H1 (cell line): ENCODE measurements around the gene VCX2. TPM values are rescaled to one million over a fixed set of nuclear protein-coding genes. Genes with fewer than 3 reads are reported as not detected.

Experiments used
- CTCF ChIA-PET: fragments of 300-600 bp; sonication (Branson Sonifier 250); formaldehyde crosslinking; loops from one replicate; lab custom pipeline; 2021; ENCODE audit not compliant: partially characterized antibody; lab: Charles Lee
- POLR2A ChIA-PET: fragments of 300-600 bp; sonication (Branson Sonifier 250); formaldehyde crosslinking; loops from one replicate; lab custom pipeline; 2021; ENCODE audit warnings: inconsistent platforms; ENCODE audit not compliant: partially characterized antibody; lab: Charles Lee
- DNase-seq, 2 experiments: peaks; one replicate each; pipeline versions ENCODE4 v3.0.0 to v3.0.0-alpha.2; 2010 to 2022; ENCODE audit warnings: low spot score in 2 of 2, low read depth in 1 of 2, mixed read lengths in 1 of 2
- FAIRE-seq: peaks from 2 replicates; lab custom pipeline; 2011; peaks lifted over from hg19 to GRCh38; lab: Jason Lieb, UNC
- H2AFZ ChIP-seq: 2 replicates; pipeline ENCODE4 v1.8.1; 2012; ENCODE audit warnings: low read length, inconsistent platforms
- H2AK5ac ChIP-seq: 2 replicates; pipeline ENCODE4 v1.6.1; 2013; ENCODE audit warnings: low read depth, low read length
- H2BK120ac ChIP-seq: replicated peaks from 2 replicates; pipeline ENCODE3; 2013; ENCODE audit warnings: low read depth, low read length, inconsistent platforms
- H2BK12ac ChIP-seq: 2 replicates; pipeline ENCODE4 v1.6.1; 2013; ENCODE audit warnings: low read depth, low read length
- H2BK15ac ChIP-seq: 2 replicates; pipeline ENCODE4 v1.6.1; 2013; ENCODE audit warnings: low read length
- H2BK20ac ChIP-seq: 2 replicates; pipeline ENCODE4 v1.6.1; 2013; ENCODE audit warnings: low read length
- H2BK5ac ChIP-seq: 2 replicates; pipeline ENCODE4 v1.6.1; 2013; ENCODE audit warnings: low read depth, low read length
- H3K14ac ChIP-seq: 2 replicates; pipeline ENCODE4 v1.6.1; 2013; ENCODE audit warnings: inconsistent platforms; ENCODE audit not compliant: insufficient read length
- H3K18ac ChIP-seq: 2 replicates; pipeline ENCODE4 v1.6.1; 2013; ENCODE audit warnings: low read length; ENCODE audit errors: extremely low read depth
- H3K23ac ChIP-seq: 2 replicates; pipeline ENCODE4 v1.6.1; 2013; ENCODE audit warnings: inconsistent platforms; ENCODE audit not compliant: insufficient read length
- H3K23me2 ChIP-seq: 2 replicates; pipeline ENCODE4 v1.6.1; 2013; ENCODE audit warnings: low read depth, low read length
- H3K27ac ChIP-seq: 2 replicates; pipeline ENCODE4 v1.6.1; 2011; ENCODE audit warnings: low read depth, low read length, inconsistent platforms
- H3K27me3 ChIP-seq, 4 experiments: replicated peaks in 1 of 4; 1 replicate in 1 of 4; 2 replicates in 3 of 4; pipeline versions ENCODE4 v1.6.1 to v1.8.1; 2011 to 2013; ENCODE audit warnings: low read length in 3 of 4, mild to moderate bottlenecking in 3 of 4, inconsistent platforms in 2 of 4, mixed read lengths in 2 of 4, moderate library complexity in 1 of 4; ENCODE audit not compliant: control insufficient read depth in 3 of 4, insufficient read depth in 3 of 4; ENCODE audit errors: extremely low read depth in 1 of 4
- H3K36me3 ChIP-seq, 4 experiments: 2 replicates each; pipeline versions ENCODE4 v1.6.1 to v1.8.1; 2011 to 2013; ENCODE audit warnings: mild to moderate bottlenecking in 4 of 4, low read length in 3 of 4, moderate library complexity in 2 of 4, control low read depth in 1 of 4, inconsistent platforms in 1 of 4; ENCODE audit not compliant: insufficient read depth in 4 of 4, control insufficient read depth in 2 of 4
- H3K4ac ChIP-seq: replicated peaks from 2 replicates; pipeline ENCODE3; 2013; ENCODE audit warnings: low read length, low read depth, mixed read lengths, inconsistent platforms; ENCODE audit not compliant: insufficient read length
- H3K4me1 ChIP-seq, 4 experiments: replicated peaks in 1 of 4; 1 replicate in 1 of 4; 2 replicates in 3 of 4; pipeline versions ENCODE4 v1.6.1 to v1.8.1; 2011 to 2013; ENCODE audit warnings: low read length in 3 of 4, inconsistent platforms in 2 of 4, mixed read lengths in 1 of 4; ENCODE audit not compliant: insufficient read depth in 4 of 4, control insufficient read depth in 3 of 4
- H3K4me2 ChIP-seq, 2 experiments: 2 replicates each; pipeline versions ENCODE4 v1.6.1 to v1.8.1; 2011 to 2013; ENCODE audit warnings: low read depth in 2 of 2, low read length in 2 of 2, control low read depth in 1 of 2, inconsistent platforms in 1 of 2, mild to moderate bottlenecking in 1 of 2; ENCODE audit not compliant: insufficient read depth in 1 of 2
- H3K4me3 ChIP-seq, 4 experiments: fragments of 200-600, 300-600 bp in 1 of 4; sonication (generic), shearing (Covaris generic), sonication (Bioruptor Twin) in 1 of 4; 2 replicates each; pipeline versions ENCODE4 v1.5.1 to v1.8.1; 2011 to 2016; ENCODE audit warnings: low read length in 4 of 4, low read depth in 3 of 4, control low read depth in 2 of 4, inconsistent platforms in 2 of 4, mild to moderate bottlenecking in 2 of 4, mixed read lengths in 1 of 4, moderate library complexity in 1 of 4; ENCODE audit not compliant: insufficient read depth in 2 of 4; ENCODE audit errors: extremely low read depth in 1 of 4
- H3K56ac ChIP-seq: replicated peaks from 2 replicates; pipeline ENCODE3; 2013; ENCODE audit warnings: low read depth, mild to moderate bottlenecking, mixed read lengths, low read length, inconsistent platforms; ENCODE audit not compliant: insufficient read length
- H3K79me1 ChIP-seq: 2 replicates; pipeline ENCODE4 v1.6.1; 2013; ENCODE audit warnings: low read depth, low read length, control low read depth
- H3K79me2 ChIP-seq, 2 experiments: 2 replicates each; pipeline versions ENCODE4 v1.6.1 to v1.8.1; 2012 to 2013; ENCODE audit warnings: low read length in 2 of 2, mild to moderate bottlenecking in 2 of 2, inconsistent platforms in 1 of 2; ENCODE audit not compliant: insufficient read depth in 2 of 2, control insufficient read depth in 1 of 2
- H3K9ac ChIP-seq, 4 experiments: replicated peaks in 1 of 4; 1 replicate in 1 of 4; 2 replicates in 3 of 4; pipeline versions ENCODE4 v1.6.1 to v1.8.1; 2011 to 2013; ENCODE audit warnings: low read depth in 3 of 4, low read length in 3 of 4, control low read depth in 2 of 4, mild to moderate bottlenecking in 2 of 4, moderate library complexity in 2 of 4, inconsistent platforms in 1 of 4; ENCODE audit errors: extremely low read depth in 1 of 4
- H3K9me3 ChIP-seq, 2 experiments: 2 replicates each; pipeline versions ENCODE4 v1.6.1 to v1.8.1; 2012 to 2013; ENCODE audit warnings: mild to moderate bottlenecking in 2 of 2, moderate library complexity in 2 of 2, control low read depth in 1 of 2, inconsistent platforms in 1 of 2, low read depth in 1 of 2, low read length in 1 of 2, mixed read lengths in 1 of 2; ENCODE audit not compliant: insufficient read depth in 2 of 2
- H4K20me1 ChIP-seq, 2 experiments: replicated peaks in 1 of 2; 2 replicates each; pipeline versions ENCODE3 to v1.8.1; 2011 to 2013; ENCODE audit warnings: inconsistent platforms in 2 of 2, low read length in 2 of 2, mild to moderate bottlenecking in 1 of 2; ENCODE audit not compliant: insufficient read depth in 2 of 2, control insufficient read depth in 1 of 2
- H4K5ac ChIP-seq: 2 replicates; pipeline ENCODE4 v1.6.1; 2013; ENCODE audit warnings: low read length, low read depth, mixed read lengths, inconsistent platforms; ENCODE audit not compliant: insufficient read length
- H4K8ac ChIP-seq: 2 replicates; pipeline ENCODE4 v1.8.0; 2013; ENCODE audit warnings: mild to moderate bottlenecking, moderate library complexity, low read length, inconsistent platforms; ENCODE audit not compliant: insufficient read depth; ENCODE audit errors: extremely low read depth
- H4K91ac ChIP-seq: replicated peaks from 2 replicates; pipeline ENCODE3; 2013; ENCODE audit warnings: low read length, mixed read lengths, inconsistent platforms; ENCODE audit not compliant: insufficient read length
- CBX5 ChIP-seq: fragments of 300-800, 300-1000 bp; sonication (generic); IDR thresholded peaks from 2 replicates; pipeline ENCODE4 v1.7.1; 2016; ENCODE audit warnings: antibody characterized with exemption, low read length, low read depth
- CTBP2 ChIP-seq: IDR thresholded peaks from 2 replicates; pipeline ENCODE4 v1.7.0; 2011; ENCODE audit warnings: borderline replicate concordance, mild to moderate bottlenecking, moderate library complexity, mixed read lengths, low read length; ENCODE audit not compliant: insufficient read depth, insufficient read length
- EGR1 ChIP-seq: IDR thresholded peaks from 2 replicates; pipeline ENCODE4 v1.6.1; 2011; ENCODE audit warnings: low read depth, low read length, borderline replicate concordance
- EP300 ChIP-seq, 2 experiments: IDR thresholded peaks; 1 replicate in 1 of 2; 2 replicates in 1 of 2; pipeline ENCODE4 v1.6.1; 2011 to 2012; ENCODE audit warnings: low read depth in 2 of 2, low read length in 2 of 2, mild to moderate bottlenecking in 2 of 2, borderline replicate concordance in 1 of 2, inconsistent platforms in 1 of 2, moderate library complexity in 1 of 2
- EZH2 ChIP-seq: fragments of 200-600 bp; sonication (generic); IDR thresholded peaks from 2 replicates; pipeline ENCODE4 v1.7.1; 2012; ENCODE audit warnings: low read depth, mild to moderate bottlenecking, moderate library complexity, low read length, inconsistent platforms; ENCODE audit not compliant: severe bottlenecking
- FOSL1 ChIP-seq: IDR thresholded peaks from 2 replicates; pipeline ENCODE4 v1.6.1; 2011; ENCODE audit warnings: mild to moderate bottlenecking, low read depth, low read length, moderate library complexity; ENCODE audit not compliant: insufficient read depth
- JUND ChIP-seq: IDR thresholded peaks from 2 replicates; pipeline ENCODE4 v1.6.1; 2011; ENCODE audit warnings: mild to moderate bottlenecking, improper control_type of control experiment, low read length
- SAP30 ChIP-seq: fragments of 300-600 bp; sonication (generic); IDR thresholded peaks from 2 replicates; pipeline ENCODE4 v1.7.1; 2012; ENCODE audit warnings: low read length, moderate library complexity, mild to moderate bottlenecking, inconsistent platforms; ENCODE audit not compliant: insufficient read depth, insufficient replicate concordance
- SIRT6 ChIP-seq: IDR thresholded peaks from one replicate; pipeline ENCODE4 v1.7.1; 2012; ENCODE audit warnings: low read length, inconsistent platforms
- SP4 ChIP-seq: IDR thresholded peaks from 2 replicates; pipeline ENCODE4 v1.6.1; 2012; ENCODE audit warnings: low read length, inconsistent platforms
- TBP ChIP-seq: IDR thresholded peaks from 2 replicates; pipeline ENCODE4 v1.6.1; 2011; ENCODE audit warnings: low read depth, low read length, improper control_type of control experiment
- TCF12 ChIP-seq: IDR thresholded peaks from 2 replicates; pipeline ENCODE4 v1.6.1; 2011; ENCODE audit warnings: low read depth, mild to moderate bottlenecking, low read length
- WGBS, 2 experiments: shearing (Covaris generic) in 1 of 2; methylation state at CpG; one replicate each; pipeline versions ENCODE4 v1.1.6 to v1.1.7; 2013 to 2015; ENCODE audit warnings: low lambda C conversion rate in 2 of 2, mixed read lengths in 2 of 2, inconsistent platforms in 1 of 2, low coverage in 1 of 2, missing lambda C conversion rate in 1 of 2; ENCODE audit not compliant: insufficient replicate concordance in 2 of 2, insufficient coverage in 1 of 2, insufficient read length in 1 of 2; ENCODE audit errors: extremely low coverage in 1 of 2, missing lambda C conversion rate in 1 of 2; 5-methylcytosine and 5-hydroxymethylcytosine counted together
- polyA plus RNA-seq, 7 experiments: library from polyadenylated mRNA; depleted of rRNA in 3 of 7; stranded (reverse) in 5 of 7; unstranded in 2 of 7; fragments of >200 nt in 5 of 7; fragments of 200-250 nt in 2 of 7; gene quantifications; 1 replicate in 5 of 7; 2 replicates in 1 of 7; 4 replicates in 1 of 7; pipeline versions ENCODE4 v1.2.1 to v1.2.3, GENCODE V29; 2011 to 2013; ENCODE audit warnings: missing spikeins in 2 of 7, mixed read lengths in 2 of 7
- total RNA-seq: library from RNA; stranded (reverse); fragmentation: NEBNext Ultra II Directional; extraction: Animal tissue kit (Norgen Biotek cat#: 25700); gene quantifications from 2 replicates; pipeline ENCODE4 v1.2.1, GENCODE V29; 2021

VCX2 gene
- total and polyA plus RNA-seq, 2 of the 8 experiments (the other 6 are each of a cell fraction or from before 2014, with no cell fraction given) = not detected

DNA sequence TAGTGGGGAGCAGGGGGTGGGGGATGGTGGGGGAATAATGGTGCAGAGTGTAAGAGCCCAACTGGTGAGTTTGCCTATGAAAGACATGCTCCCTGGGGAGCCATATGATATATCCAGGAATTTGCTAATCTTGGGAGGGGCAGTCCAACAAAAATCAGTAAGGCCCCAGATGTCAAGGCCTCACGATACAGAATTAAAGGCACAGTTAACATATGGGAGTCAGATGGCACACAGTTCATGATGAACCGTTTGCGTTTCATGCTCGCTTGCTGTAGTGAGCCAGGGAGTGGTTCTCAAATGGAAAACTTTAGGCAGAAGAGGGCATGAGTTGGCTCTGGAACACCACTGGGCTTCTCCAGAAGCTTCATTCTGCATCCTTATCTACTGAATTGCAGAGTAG lies 33.9 kb upstream of the VCX2 start:
- Histone ChIP-seq H3K56ac (no peak overlapping the region), H3K23me2 (no peaks in the 10 kb centered on the region; the same call in 1 of the 2 replicates), H3K4me3 (no peak overlapping the region), H3K36me3 (no peaks in the 10 kb centered on the region), H3K27ac (no peak overlapping the region), H2BK12ac (no peak overlapping the region), H3K9me3 (no peaks in the 10 kb centered on the region), H3K79me2 (no peaks in the 10 kb centered on the region), H3K27me3 (no peaks in the 10 kb centered on the region), H3K9ac (no peak overlapping the region), H4K91ac (no peak overlapping the region), H3K4me1 (no peaks in the 10 kb centered on the region), H2BK20ac (no peak overlapping the region), H3K4me2 (no peak overlapping the region), H3K79me1 (no peaks in the 10 kb centered on the region), H3K14ac (no peak overlapping the region), H2BK15ac (no peak overlapping the region), H2BK5ac (no peak overlapping the region), H3K23ac (no peak overlapping the region), H2AK5ac (no peak overlapping the region), H4K8ac (no peak overlapping the region), H4K20me1 (no peaks in the 10 kb centered on the region), H2BK120ac (no peak overlapping the region), H4K5ac (no peak overlapping the region), H3K4ac (no peak overlapping the region), H2AFZ (no peak overlapping the region), H3K18ac (no peak overlapping the region)
- no peak for FAIRE-seq
- no peak for DNase-seq
- CTCF ChIA-PET = interaction anchor here (0.6 kb wide), 1 partner anchor 30 kb away, joined by 4 read pairs; no protein-coding TSS in a partner anchor
- WGBS, 2 experiments = 68% methylated on average over 4 of the region's 4 CpGs; no CpG with 5 or more reads in 1 of the 2 experiments
- POLR2A ChIA-PET = no interaction called here
- TF ChIP-seq JUND (no peak), TBP (no peak), EZH2 (no peak), EGR1 (no peak), FOSL1 (no peak), TCF12 (no peak), EP300 (IDR thresholded peaks at IDR 0.05; ENCODE audit: borderline replicate concordance in 1 of 2, low read depth in 2 of 2, low read length in 2 of 2) (no peak), SP4 (no peak), SIRT6 (no peak), CTBP2 (no peak), SAP30 (no peak), CBX5 (no peak)
